ENCODE data around the gene ETV5. TPM values are rescaled to one million over a fixed set of nuclear protein-coding genes. Genes with fewer than 3 reads are reported as not detected.

Gene ETV5
- total and polyA plus RNA-seq, 10 of the 15 experiments (the other 5 are each of a cell fraction or from before 2014, with no cell fraction given), result 5.0 to 18.4 (median 7.4) TPM

- TF ChIP-seq WRNIP1 (IDR thresholded peaks at IDR 0.05; ENCODE audit: borderline replicate concordance, low read depth, low read length) (no peak), ATF7 (IDR thresholded peaks at IDR 0.05; ENCODE audit: low read depth) (no peak), MEF2A (IDR thresholded peaks at IDR 0.05; ENCODE audit: insufficient read depth, low read depth, low read length) (peak; percentile 91), ZNF622 (IDR thresholded peaks at IDR 0.05) (no peak), CHD2 (IDR thresholded peaks at IDR 0.05; ENCODE audit: borderline replicate concordance, low read depth, low read length) (no peak), IKZF2 (IDR thresholded peaks at IDR 0.05) (no peak), TCF12 (IDR thresholded peaks at IDR 0.05; ENCODE audit: low read depth, low read length) (no peak), RBBP5 (conservative IDR thresholded peaks at IDR 0.05) (no peak), EED (IDR thresholded peaks at IDR 0.05; ENCODE audit: low read depth) (peak; percentile 38; the same call in 1 of the 2 replicates), MXI1 (IDR thresholded peaks at IDR 0.05; ENCODE audit: low read depth, low read length) (no peak), JUNB (IDR thresholded peaks at IDR 0.05) (peak; percentile 100), FOXK2 (IDR thresholded peaks at IDR 0.05) (no peak), KDM1A (IDR thresholded peaks at IDR 0.05; ENCODE audit: borderline replicate concordance) (no peak), SMC3 (IDR thresholded peaks at IDR 0.05; ENCODE audit: borderline replicate concordance, low read length) (no peak), EGR1 (IDR thresholded peaks at IDR 0.05; ENCODE audit: borderline replicate concordance in 1 of 2, low read depth in 2 of 2, low read length in 2 of 2) (peak in 1 of 2 experiments; percentile 33; a peak in 1 of 3 replicates), YY1 (IDR thresholded peaks at IDR 0.05; ENCODE audit: low read depth, low read length) (no peak), CREB1 (IDR thresholded peaks at IDR 0.05; ENCODE audit: low read depth) (no peak), RELA (IDR thresholded peaks at IDR 0.05; ENCODE audit: borderline replicate concordance, partially characterized antibody) (no peak), ZBTB40 (IDR thresholded peaks at IDR 0.05; ENCODE audit: borderline replicate concordance) (no peak), DPF2 (IDR thresholded peaks at IDR 0.05) (no peak), LARP7 (IDR thresholded peaks at IDR 0.05) (no peak), BHLHE40 (IDR thresholded peaks at IDR 0.05; ENCODE audit: borderline replicate concordance in 1 of 2, low read depth in 2 of 2, low read length in 1 of 2) (no peak), EZH2 (IDR thresholded peaks at IDR 0.05; ENCODE audit: borderline replicate concordance, control insufficient read depth, low read depth, low read length) (no peak)
- TF ChIP-seq, protein P1, sequence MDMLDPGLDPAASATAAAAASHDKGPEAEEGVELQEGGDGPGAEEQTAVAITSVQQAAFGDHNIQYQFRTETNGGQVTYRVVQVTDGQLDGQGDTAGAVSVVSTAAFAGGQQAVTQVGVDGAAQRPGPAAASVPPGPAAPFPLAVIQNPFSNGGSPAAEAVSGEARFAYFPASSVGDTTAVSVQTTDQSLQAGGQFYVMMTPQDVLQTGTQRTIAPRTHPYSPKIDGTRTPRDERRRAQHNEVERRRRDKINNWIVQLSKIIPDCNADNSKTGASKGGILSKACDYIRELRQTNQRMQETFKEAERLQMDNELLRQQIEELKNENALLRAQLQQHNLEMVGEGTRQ (IDR thresholded peaks at IDR 0.05; ENCODE audit: borderline replicate concordance, low read depth, low read length), result no peak
- TF ChIP-seq, protein P2, sequence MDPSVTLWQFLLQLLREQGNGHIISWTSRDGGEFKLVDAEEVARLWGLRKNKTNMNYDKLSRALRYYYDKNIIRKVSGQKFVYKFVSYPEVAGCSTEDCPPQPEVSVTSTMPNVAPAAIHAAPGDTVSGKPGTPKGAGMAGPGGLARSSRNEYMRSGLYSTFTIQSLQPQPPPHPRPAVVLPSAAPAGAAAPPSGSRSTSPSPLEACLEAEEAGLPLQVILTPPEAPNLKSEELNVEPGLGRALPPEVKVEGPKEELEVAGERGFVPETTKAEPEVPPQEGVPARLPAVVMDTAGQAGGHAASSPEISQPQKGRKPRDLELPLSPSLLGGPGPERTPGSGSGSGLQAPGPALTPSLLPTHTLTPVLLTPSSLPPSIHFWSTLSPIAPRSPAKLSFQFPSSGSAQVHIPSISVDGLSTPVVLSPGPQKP (IDR thresholded peaks at IDR 0.05; ENCODE audit: low read depth, low read length), result no peak
These were observed 2.4 kb upstream of the ETV5 start (continued) for GRCh38 chr3:186110975-186111974.

All from GM12878 (cell line).